OCI-LY3 (cell line): ENCODE data around the gene FOXE3.

Experiments
- H2AFZ ChIP-seq: fragments of 200-600, 300-600 bp; shearing (Covaris generic); 2 replicates; pipeline ENCODE4 v1.6.0; 2014; ENCODE audit warnings: antibody characterized with exemption, low read depth, low read length
- H3K27ac ChIP-seq: fragments of 200-600, 300-600 bp; sonication (generic); 2 replicates; pipeline ENCODE4 v1.5.1; 2014; ENCODE audit warnings: mild to moderate bottlenecking, low read length, moderate library complexity, mixed read lengths
- H3K27me3 ChIP-seq: fragments of 200-600, 300-600 bp; sonication (generic); 2 replicates; pipeline ENCODE4 v1.6.1; 2014; ENCODE audit warnings: low read depth, low read length, mixed read lengths
- H3K36me3 ChIP-seq: fragments of 200-600, 300-600 bp; sonication (generic); replicated peaks from 2 replicates; pipeline ENCODE3; 2014; ENCODE audit warnings: low read depth, low read length, mixed read lengths
- H3K4me1 ChIP-seq: fragments of 300-600, 200-600 bp; sonication (generic); 2 replicates; pipeline ENCODE4 v1.6.1; 2014; ENCODE audit warnings: low read length, mixed read lengths
- H3K4me2 ChIP-seq: fragments of 200-600, 300-600 bp; sonication (generic); 2 replicates; pipeline ENCODE4 v1.6.1; 2014; ENCODE audit warnings: low read length, mixed read lengths
- H3K4me3 ChIP-seq: fragments of 300-600, 200-600 bp; sonication (generic); 2 replicates; pipeline ENCODE4 v1.5.1; 2014; ENCODE audit warnings: antibody characterized with exemption, mild to moderate bottlenecking, low read length, moderate library complexity
- H3K79me2 ChIP-seq: fragments of 300-600, 200-600 bp; shearing (Covaris generic); 2 replicates; pipeline ENCODE4 v1.6.1; 2014; ENCODE audit warnings: mild to moderate bottlenecking, low read length, mixed read lengths
- H3K9ac ChIP-seq: fragments of 300-600, 200-600 bp; shearing (Covaris generic); 2 replicates; pipeline ENCODE4 v1.6.0; 2014; ENCODE audit warnings: mild to moderate bottlenecking, low read length, moderate library complexity
- H3K9me3 ChIP-seq: fragments of 200-600, 300-600 bp; shearing (Covaris generic); 2 replicates; pipeline ENCODE4 v1.6.1; 2014; ENCODE audit warnings: low read length, mixed read lengths; ENCODE audit not compliant: insufficient read depth
- H4K20me1 ChIP-seq: fragments of 200-600, 300-600 bp; sonication (generic); 2 replicates; pipeline ENCODE4 v1.6.1; 2016; ENCODE audit warnings: low read length, mixed read lengths; ENCODE audit not compliant: insufficient read depth
- CTCF ChIP-seq: fragments of 200-600, 300-600 bp; sonication (generic); IDR thresholded peaks from 2 replicates; pipeline ENCODE4 v1.5.1; 2014; ENCODE audit warnings: antibody characterized with exemption, low read length, low read depth
- EZH2phosphoT487 ChIP-seq: fragments of 200-600 bp; shearing (Covaris generic); IDR thresholded peaks from 2 replicates; pipeline ENCODE4 v1.6.1; 2018; ENCODE audit warnings: antibody characterized with exemption, mixed run types, low read depth

Gene FOXE3

GRCh38 chr1:47431534-47431933 is 15.4 kb downstream of the FOXE3 start:
- H3K4me2 ChIP-seq: no peak overlapping the region
- H4K20me1 ChIP-seq: peaks cover 8% of the 10 kb centered on the region; the same call in 1 of the 2 replicates
- no peak overlapping the region for H3K9ac ChIP-seq
- no peak overlapping the region for H3K27ac ChIP-seq
- no peak overlapping the region for H3K4me3 ChIP-seq
- TF ChIP-seq EZH2phosphoT487 (no peak), CTCF (no peak)
- no peaks in the 10 kb centered on the region for H3K36me3 ChIP-seq
- H3K4me1 ChIP-seq: peaks cover 12% of the 10 kb centered on the region
- peaks cover 13% of the 10 kb centered on the region for H3K79me2 ChIP-seq
- no peaks in the 10 kb centered on the region for H3K27me3 ChIP-seq
- no peaks in the 10 kb centered on the region for H3K9me3 ChIP-seq
- H2AFZ ChIP-seq: no peak overlapping the region

GRCh38 chr1:47432071-47433036 is 16.3 kb downstream of the FOXE3 start:
- Histone ChIP-seq H3K9me3 (no peaks in the 10 kb centered on the region), H3K36me3 (no peaks in the 10 kb centered on the region), H3K27me3 (no peaks in the 10 kb centered on the region), H3K79me2 (peaks cover 20% of the 10 kb centered on the region), H3K4me1 (peaks cover 12% of the 10 kb centered on the region), H3K4me3 (no peak overlapping the region), H3K4me2 (no peak overlapping the region), H3K9ac (no peak overlapping the region), H2AFZ (no peak overlapping the region), H4K20me1 (peaks cover 8% of the 10 kb centered on the region; the same call in 1 of the 2 replicates), H3K27ac (no peak overlapping the region)
- TF ChIP-seq CTCF: no peak; the same call in 1 of the 2 replicates

- no peak overlapping the region for H2AFZ ChIP-seq
- no peak overlapping the region for H3K9ac ChIP-seq
- H3K9me3 ChIP-seq: no peaks in the 10 kb centered on the region
- H4K20me1 ChIP-seq: peaks cover 8% of the 10 kb centered on the region; the same call in 1 of the 2 replicates
- no peak overlapping the region for H3K4me3 ChIP-seq
- H3K4me1 ChIP-seq: peaks cover 12% of the 10 kb centered on the region
- H3K36me3 ChIP-seq: no peaks in the 10 kb centered on the region
- H3K27me3 ChIP-seq: no peaks in the 10 kb centered on the region
- TF ChIP-seq EZH2phosphoT487 (no peak), CTCF (no peak)
- H3K4me2 ChIP-seq: no peak overlapping the region
- no peak overlapping the region for H3K27ac ChIP-seq
- peaks cover 20% of the 10 kb centered on the region for H3K79me2 ChIP-seq
Observed at GRCh38 chr1:47433037-47433421, 16.9 kb downstream of the FOXE3 start.

GRCh38 chr1:47433477-47434050 is 17.5 kb downstream of the FOXE3 start:
- Histone ChIP-seq H3K27ac (no peak overlapping the region), H3K9me3 (no peaks in the 10 kb centered on the region), H2AFZ (no peak overlapping the region), H3K36me3 (no peaks in the 10 kb centered on the region), H3K27me3 (no peaks in the 10 kb centered on the region), H3K4me1 (peaks cover 12% of the 10 kb centered on the region), H4K20me1 (peaks cover 8% of the 10 kb centered on the region; the same call in 1 of the 2 replicates), H3K4me3 (no peak overlapping the region), H3K79me2 (peaks cover 20% of the 10 kb centered on the region), H3K4me2 (no peak overlapping the region), H3K9ac (no peak overlapping the region)
- TF ChIP-seq CTCF (no peak), EZH2phosphoT487 (no peak)
